GM12873 (cell line): ENCODE data around the gene HEXA.

Source experiments
- TF ChIP-seq, protein P1 (sequence below): IDR thresholded peaks from 2 replicates; pipeline ENCODE4 v1.5.1; 2012; ENCODE audit warnings: low read depth, mild to moderate bottlenecking, moderate library complexity, low read length, control low read depth; ENCODE audit not compliant: insufficient read depth; ENCODE audit errors: missing control alignments

Gene HEXA

DNA sequence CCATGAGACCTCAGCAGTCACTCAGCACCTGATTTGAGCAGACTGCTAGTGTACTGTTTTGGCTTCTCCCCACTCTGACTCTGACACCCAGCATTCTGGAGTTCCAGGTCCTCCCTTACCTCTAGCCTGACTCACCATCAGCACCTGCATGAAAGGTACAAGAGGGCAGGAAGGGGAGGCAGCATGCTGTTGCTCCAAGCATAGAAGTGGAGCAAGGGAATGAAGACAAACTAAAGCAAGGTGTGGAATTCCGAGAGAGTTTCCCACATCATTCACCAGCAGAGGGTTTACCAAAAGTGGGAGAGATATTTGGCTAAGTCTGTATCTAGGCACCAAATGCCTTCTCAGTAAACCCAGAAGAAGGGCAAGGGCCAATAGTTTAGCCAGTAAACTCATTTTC, 21.3 kb downstream of the HEXA start:
- TF ChIP-seq, protein P1, sequence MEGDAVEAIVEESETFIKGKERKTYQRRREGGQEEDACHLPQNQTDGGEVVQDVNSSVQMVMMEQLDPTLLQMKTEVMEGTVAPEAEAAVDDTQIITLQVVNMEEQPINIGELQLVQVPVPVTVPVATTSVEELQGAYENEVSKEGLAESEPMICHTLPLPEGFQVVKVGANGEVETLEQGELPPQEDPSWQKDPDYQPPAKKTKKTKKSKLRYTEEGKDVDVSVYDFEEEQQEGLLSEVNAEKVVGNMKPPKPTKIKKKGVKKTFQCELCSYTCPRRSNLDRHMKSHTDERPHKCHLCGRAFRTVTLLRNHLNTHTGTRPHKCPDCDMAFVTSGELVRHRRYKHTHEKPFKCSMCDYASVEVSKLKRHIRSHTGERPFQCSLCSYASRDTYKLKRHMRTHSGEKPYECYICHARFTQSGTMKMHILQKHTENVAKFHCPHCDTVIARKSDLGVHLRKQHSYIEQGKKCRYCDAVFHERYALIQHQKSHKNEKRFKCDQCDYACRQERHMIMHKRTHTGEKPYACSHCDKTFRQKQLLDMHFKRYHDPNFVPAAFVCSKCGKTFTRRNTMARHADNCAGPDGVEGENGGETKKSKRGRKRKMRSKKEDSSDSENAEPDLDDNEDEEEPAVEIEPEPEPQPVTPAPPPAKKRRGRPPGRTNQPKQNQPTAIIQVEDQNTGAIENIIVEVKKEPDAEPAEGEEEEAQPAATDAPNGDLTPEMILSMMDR: no peak

DNA sequence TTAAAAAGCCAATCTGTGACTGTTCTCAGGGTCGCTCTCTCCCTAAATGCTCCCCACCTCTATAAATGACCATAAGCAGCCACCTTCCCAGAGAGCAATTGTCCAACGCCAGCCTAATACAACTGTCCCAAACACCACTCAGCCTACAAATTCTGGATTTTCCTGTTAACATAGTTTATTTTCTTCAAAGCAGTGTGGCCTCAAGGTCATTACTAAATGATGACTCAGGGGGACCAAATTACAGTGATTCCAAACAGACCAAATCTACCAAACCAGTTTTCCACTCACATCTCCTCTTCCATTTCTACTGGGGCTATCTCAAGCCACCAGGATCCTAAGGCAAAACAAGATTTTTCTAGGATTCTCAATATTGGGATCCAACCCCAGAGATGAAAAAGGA, 22.5 kb downstream of the HEXA start:
- TF ChIP-seq, protein P1: no peak

DNA sequence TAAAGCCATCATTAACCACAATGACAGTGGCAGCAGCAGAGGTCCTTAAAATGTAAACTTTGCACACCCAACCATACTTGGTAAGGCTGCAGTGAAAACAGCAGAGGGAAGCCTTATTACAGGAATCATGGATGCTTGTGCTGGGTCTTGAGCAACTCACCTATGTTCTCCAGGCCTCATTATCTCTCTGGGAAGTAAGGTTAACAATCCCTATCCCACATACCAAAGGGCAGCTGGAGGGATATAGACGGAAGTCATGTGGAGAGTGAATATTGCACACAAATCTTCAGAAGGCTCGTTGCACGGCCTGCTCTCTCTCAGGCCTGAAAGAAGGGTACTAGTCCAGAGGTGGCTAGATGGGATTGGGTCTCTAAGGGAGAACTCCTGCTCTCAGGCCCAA, 30.0 kb downstream of the HEXA start:
- TF ChIP-seq, protein P1: no peak

DNA sequence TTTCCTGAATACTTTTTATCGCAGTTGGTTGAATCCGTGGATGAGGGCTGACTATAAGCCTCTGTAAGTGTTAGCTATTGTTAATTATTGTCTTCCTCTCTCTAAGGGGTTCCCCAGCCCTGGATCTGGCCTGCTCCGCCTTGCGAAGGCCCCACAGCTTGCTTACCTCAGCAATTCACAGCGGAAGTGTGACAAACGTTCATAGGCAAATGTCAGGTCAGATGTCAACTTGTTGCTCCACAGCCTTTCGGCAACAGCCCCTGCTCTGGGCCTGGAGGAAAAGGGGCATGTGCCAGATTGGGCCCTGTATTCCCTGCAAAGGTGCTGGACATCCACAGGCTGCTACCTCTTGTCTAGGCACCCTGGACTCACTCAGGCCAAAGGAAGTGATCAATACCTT, 30.5 kb downstream of the HEXA start:
- TF ChIP-seq, protein P1: no peak

DNA sequence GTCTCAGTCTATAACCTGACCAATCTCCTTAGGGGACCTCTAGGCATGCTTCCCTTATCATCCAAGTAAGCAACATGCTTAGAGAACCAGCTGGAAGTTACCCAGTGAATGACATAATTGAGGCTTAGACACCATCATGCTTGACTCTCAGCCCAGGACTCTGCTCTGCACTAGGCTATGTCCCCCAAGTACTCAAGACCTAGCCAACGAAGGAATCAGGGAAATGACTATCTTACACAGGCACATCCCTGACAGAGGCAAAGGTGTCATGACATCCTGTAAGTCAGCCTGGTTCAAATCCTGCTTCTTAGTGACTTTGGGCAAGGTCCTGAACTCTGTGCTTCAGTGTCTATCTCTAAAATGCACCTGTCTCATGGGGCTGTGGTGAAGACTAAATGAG, 31.2 kb downstream of the HEXA start:
- TF ChIP-seq, protein P1: no peak

DNA sequence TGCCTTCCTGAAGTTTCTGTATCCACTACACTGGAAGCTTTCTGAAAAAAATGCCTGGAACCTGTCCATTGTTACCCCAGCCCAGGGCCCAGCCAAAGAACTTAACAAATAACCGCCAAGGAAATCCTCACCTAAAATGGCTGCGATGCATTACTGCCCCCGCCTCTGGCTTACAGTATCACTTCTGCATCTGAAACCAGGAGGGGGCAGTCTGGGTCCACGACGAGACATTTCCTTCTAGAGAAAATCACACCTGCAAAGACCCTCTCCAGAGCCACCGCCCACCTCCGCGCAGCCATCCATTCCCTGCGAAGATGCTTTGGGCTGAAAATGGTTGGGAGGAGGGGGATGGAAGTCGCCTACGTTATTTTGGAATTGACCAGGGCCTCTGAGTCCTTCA, 33.4 kb downstream of the HEXA start:
- TF ChIP-seq, protein P1: peak; percentile 49

DNA sequence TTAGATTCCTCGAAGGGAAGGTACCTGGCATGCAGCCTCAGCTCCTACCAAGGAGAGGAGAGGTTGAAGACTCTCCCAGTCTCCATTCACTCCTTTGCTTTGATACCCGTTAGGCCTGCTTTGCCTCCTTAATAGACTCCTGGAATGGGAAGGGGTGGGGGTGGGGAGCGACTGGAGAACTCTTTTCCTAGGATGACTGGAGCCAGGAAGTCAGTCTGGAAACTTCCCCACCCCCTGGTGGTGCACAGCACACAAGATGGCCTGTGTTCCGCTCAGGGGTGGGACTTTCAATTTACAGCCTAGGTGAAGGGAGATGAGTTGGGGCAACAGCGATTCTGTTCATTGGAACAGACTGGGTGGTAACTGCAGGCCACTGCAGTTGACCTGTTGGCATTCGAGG, 34.5 kb downstream of the HEXA start:
- TF ChIP-seq, protein P1: no peak

DNA sequence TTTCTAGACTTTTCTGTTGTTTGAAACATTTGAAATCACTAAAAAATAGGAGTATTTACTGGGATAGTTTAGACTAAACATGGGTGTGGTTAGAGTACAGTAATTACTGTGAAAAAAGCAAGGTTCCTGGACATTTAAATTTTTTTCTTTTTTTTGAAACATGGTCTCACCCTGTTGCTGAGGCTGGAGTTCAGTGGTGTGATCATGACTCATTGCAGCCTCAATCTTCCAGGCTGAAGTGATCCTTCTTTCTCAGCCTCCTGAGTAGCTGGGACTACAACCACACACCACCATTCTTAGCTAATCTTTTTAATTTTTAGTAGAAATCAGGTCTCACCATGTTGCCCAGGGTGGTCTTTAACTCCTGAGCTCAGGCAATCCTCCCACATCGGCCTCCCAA, 35.4 kb downstream of the HEXA start:
- TF ChIP-seq, protein P1: no peak
